Activated T-cell treated with anti-CD3 and anti-CD28 coated beads for 24 hours (primary cell): Measurements from ENCODE around the gene MACROD1.
"Not testable (repeated sequence)": the region's sequence is repeated elsewhere in the genome, so short reads cannot be mapped to it uniquely, and the experiment has no call there.

Experiments
- DNase-seq: peaks from one replicate; pipeline ENCODE4 v3.0.0-alpha.2; 2020; ENCODE audit warnings: low read depth

Gene MACROD1

GRCh38 chr11:64185693-64186491 lies 20.0 kb upstream of the MACROD1 start, which contains the start of gene STIP1:
Gene STIP1 (plus strand): TSS chr11:64186171. CDS start chr11:64186262, 91 bp downstream.
- DNase-seq, result peak; percentile 98

GRCh38 chr11:64185175-64185692 lies 19.3 kb upstream of the MACROD1 start:
- DNase-seq, result no peak

GRCh38 chr11:64183890-64184289 lies 18.0 kb upstream of the MACROD1 start:
- DNase-seq, result no peak

- peak; percentile 43 for DNase-seq
These were observed 15.8 kb upstream of the MACROD1 start for GRCh38 chr11:64181506-64182411.

GRCh38 chr11:64180891-64181290 lies 15.0 kb upstream of the MACROD1 start:
- DNase-seq, result no peak

GRCh38 chr11:64178951-64179639 lies 13.2 kb upstream of the MACROD1 start:
- no peak for DNase-seq

- DNase-seq, result no peak
These were observed 12.3 kb upstream of the MACROD1 start for GRCh38 chr11:64178203-64178602.

- no peak for DNase-seq
These were observed 10.8 kb upstream of the MACROD1 start for GRCh38 chr11:64176751-64177150.

- no peak for DNase-seq
These were observed 7.9 kb upstream of the MACROD1 start for GRCh38 chr11:64173616-64174355.

GRCh38 chr11:64170419-64170818 lies 4.5 kb upstream of the MACROD1 start:
- DNase-seq, result no peak

- no peak for DNase-seq
These were observed 452 bp downstream of the MACROD1 start for GRCh38 chr11:64165481-64165841.

GRCh38 chr11:64164392-64165312 lies 1.3 kb downstream of the MACROD1 start:
- no peak for DNase-seq

- DNase-seq, result no peak
These were observed 2.0 kb downstream of the MACROD1 start for GRCh38 chr11:64163951-64164350.

- not testable (repeated sequence) for DNase-seq
These were observed 3.1 kb downstream of the MACROD1 start for GRCh38 chr11:64162769-64163168.

GRCh38 chr11:64161037-64161436 lies 4.9 kb downstream of the MACROD1 start:
- DNase-seq, result no peak

- DNase-seq, result no peak
These were observed 8.1 kb downstream of the MACROD1 start for GRCh38 chr11:64157631-64158394.

GRCh38 chr11:64156235-64157011 lies 9.5 kb downstream of the MACROD1 start:
- DNase-seq, result no peak

GRCh38 chr11:64153812-64154211 lies 12.1 kb downstream of the MACROD1 start:
- DNase-seq, result no peak
